ENCODE results near the gene KRT9. TPM values are rescaled to one million over a fixed set of nuclear protein-coding genes. Genes with fewer than 3 reads are reported as not detected.
A peak's percentile ranks its signal among the peaks of the same experiment; 100 is the strongest.

Gene KRT9
- total and polyA plus RNA-seq, 12 donors, result 0.14 to 2.1 (median 0.46) TPM; not detected in 8

GRCh38 chr17:41547378-41547841 is 24.4 kb downstream of the KRT9 start:
- Histone ChIP-seq H3K27me3 (no peaks in the 10 kb centered on the region), H3K27ac (peak overlapping the region in 2 of 5 donors; percentile 57 to 72), H3K36me3 (replicated peaks in 1 of 2) (no peaks in the 10 kb centered on the region), H3K9me3 (replicated peaks in 1 of 3) (no peaks in the 10 kb centered on the region), H3K4me3 (no peak overlapping the region), H3K4me1 (replicated peaks in 1 of 2) (peaks cover 15 to 19% of the 10 kb centered on the region in 2 donors)
- TF ChIP-seq, protein P1, sequence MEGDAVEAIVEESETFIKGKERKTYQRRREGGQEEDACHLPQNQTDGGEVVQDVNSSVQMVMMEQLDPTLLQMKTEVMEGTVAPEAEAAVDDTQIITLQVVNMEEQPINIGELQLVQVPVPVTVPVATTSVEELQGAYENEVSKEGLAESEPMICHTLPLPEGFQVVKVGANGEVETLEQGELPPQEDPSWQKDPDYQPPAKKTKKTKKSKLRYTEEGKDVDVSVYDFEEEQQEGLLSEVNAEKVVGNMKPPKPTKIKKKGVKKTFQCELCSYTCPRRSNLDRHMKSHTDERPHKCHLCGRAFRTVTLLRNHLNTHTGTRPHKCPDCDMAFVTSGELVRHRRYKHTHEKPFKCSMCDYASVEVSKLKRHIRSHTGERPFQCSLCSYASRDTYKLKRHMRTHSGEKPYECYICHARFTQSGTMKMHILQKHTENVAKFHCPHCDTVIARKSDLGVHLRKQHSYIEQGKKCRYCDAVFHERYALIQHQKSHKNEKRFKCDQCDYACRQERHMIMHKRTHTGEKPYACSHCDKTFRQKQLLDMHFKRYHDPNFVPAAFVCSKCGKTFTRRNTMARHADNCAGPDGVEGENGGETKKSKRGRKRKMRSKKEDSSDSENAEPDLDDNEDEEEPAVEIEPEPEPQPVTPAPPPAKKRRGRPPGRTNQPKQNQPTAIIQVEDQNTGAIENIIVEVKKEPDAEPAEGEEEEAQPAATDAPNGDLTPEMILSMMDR (IDR thresholded peaks at IDR 0.05), result no peak
- TF ChIP-seq POLR2A (IDR thresholded peaks at IDR 0.05), result no peak
- 82 to 84% (median 83%) methylated on average over 9 of the region's 9 CpGs for WGBS, 4 donors
- DNase-seq, result no peak
- intact Hi-C loops (cut with DNase I), result loop anchor here in 1 of 2 donors (5.0 kb wide), 1 partner anchor 635 kb away; no protein-coding TSS in a partner anchor

GRCh38 chr17:41546819-41547218 is 25.0 kb downstream of the KRT9 start:
- H3K4me3 ChIP-seq, result no peak overlapping the region
- H3K4me1 ChIP-seq (replicated peaks in 1 of 2), result peaks cover 15 to 19% of the 10 kb centered on the region in 2 donors
- no peak for TF ChIP-seq POLR2A (IDR thresholded peaks at IDR 0.05)
- TF ChIP-seq, protein P1 (IDR thresholded peaks at IDR 0.05), result no peak
- no peaks in the 10 kb centered on the region for H3K36me3 ChIP-seq (replicated peaks in 1 of 2)
- no peak overlapping the region for H3K27ac ChIP-seq
- WGBS, 4 donors, result 97 to 100% (median 99%) methylated on average over 3 of the region's 3 CpGs
- no peaks in the 10 kb centered on the region for H3K9me3 ChIP-seq (replicated peaks in 1 of 3)
- DNase-seq, result no peak
- intact Hi-C loops (cut with DNase I), result loop anchor here in 1 of 2 donors (5.0 kb wide), 1 partner anchor 635 kb away; no protein-coding TSS in a partner anchor
- no peaks in the 10 kb centered on the region for H3K27me3 ChIP-seq

DNA sequence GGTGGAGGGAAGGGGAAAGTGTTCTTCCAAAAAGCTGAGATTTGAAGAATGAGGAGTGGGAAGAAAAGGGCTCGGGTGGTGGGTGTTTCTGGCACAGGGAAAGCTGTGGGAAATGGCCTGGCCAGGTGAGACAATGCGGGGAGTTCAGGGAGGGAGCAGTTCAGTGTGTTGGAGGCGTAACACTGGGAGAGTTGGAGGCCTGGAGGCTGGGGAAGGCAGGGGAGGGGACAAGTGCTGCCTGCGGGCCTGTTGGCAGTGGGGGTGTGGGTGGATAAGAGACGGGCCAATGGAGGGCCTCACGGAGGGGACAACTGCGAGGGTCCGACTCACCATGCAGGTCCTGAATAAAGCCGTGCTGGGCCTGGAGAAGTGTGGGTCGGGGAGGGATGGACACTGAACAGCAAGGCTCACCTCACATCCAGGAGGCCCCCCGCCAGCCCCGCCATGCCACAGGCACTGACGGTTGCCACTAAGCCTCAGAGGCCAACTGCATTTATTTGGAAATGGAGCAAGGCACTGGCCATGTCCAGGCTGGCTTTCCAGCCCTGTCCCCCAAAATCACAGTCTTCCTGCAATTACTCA is 25.9 kb downstream of the KRT9 start:
- Histone ChIP-seq H3K9me3 (replicated peaks in 1 of 3) (no peaks in the 10 kb centered on the region), H3K4me3 (no peak overlapping the region), H3K4me1 (replicated peaks in 1 of 2) (peaks cover 15 to 19% of the 10 kb centered on the region in 2 donors), H3K36me3 (replicated peaks in 1 of 2) (no peaks in the 10 kb centered on the region), H3K27ac (no peak overlapping the region), H3K27me3 (no peaks in the 10 kb centered on the region)
- WGBS, 4 donors, result 83 to 87% (median 85%) methylated on average over 10 to 13 of the region's 13 CpGs
- intact Hi-C loops (cut with DNase I), result loop anchor here in 1 of 2 donors (5.0 kb wide), 1 partner anchor 634 kb away; no protein-coding TSS in a partner anchor
- DNase-seq, result no peak
- TF ChIP-seq POLR2A (IDR thresholded peaks at IDR 0.05), result no peak
- TF ChIP-seq, protein P1 (IDR thresholded peaks at IDR 0.05), result no peak

DNA sequence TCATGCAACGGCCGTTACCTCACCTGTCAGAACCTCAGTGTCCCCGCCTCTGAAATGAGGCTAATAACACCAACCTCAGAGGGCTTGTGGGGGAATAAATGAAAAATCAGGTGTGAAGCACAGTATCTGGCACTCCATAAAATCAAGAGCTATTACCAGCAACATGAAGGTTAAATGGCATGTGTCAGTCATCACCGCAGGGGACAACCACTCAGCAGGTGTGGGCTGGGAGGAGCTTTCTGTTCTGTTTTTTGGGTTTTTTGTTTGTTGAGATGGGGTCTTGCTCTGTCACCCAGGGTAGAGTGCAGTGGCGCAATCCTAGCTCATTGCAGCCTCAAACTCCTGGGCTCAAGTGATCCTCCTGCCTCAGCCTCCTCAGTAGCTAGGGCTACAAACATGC is 26.9 kb downstream of the KRT9 start:
- WGBS, 4 donors, result 93 to 96% (median 94%) methylated on average over 2 to 5 of the region's 5 CpGs
- Histone ChIP-seq H3K9me3 (replicated peaks in 1 of 3) (no peaks in the 10 kb centered on the region), H3K27ac (no peak overlapping the region), H3K27me3 (no peaks in the 10 kb centered on the region), H3K36me3 (replicated peaks in 1 of 2) (no peaks in the 10 kb centered on the region), H3K4me1 (replicated peaks in 1 of 2) (peaks cover 15 to 19% of the 10 kb centered on the region in 2 donors), H3K4me3 (no peak overlapping the region)
- TF ChIP-seq POLR2A (IDR thresholded peaks at IDR 0.05), result no peak
- TF ChIP-seq, protein P1 (IDR thresholded peaks at IDR 0.05), result no peak
- DNase-seq, result no peak
- intact Hi-C loops (cut with DNase I), result loop anchor here in 1 of 2 donors (5.0 kb wide), 1 partner anchor 633 kb away; no protein-coding TSS in a partner anchor

All from adrenal gland (tissue), 12 donors.